GM18526 (cell line): ENCODE measurements around the gene ARFGAP2.

Source experiments
- POLR2A ChIP-seq: IDR thresholded peaks from 3 replicates; pipeline ENCODE4 v1.6.1; 2011; ENCODE audit not compliant: insufficient read length; ENCODE audit errors: extremely low read depth

ARFGAP2 gene

GRCh38 chr11:47189100-47189834 is 12.6 kb upstream of the ARFGAP2 start:
- no peak for TF ChIP-seq POLR2A

GRCh38 chr11:47188259-47188658 is 11.6 kb upstream of the ARFGAP2 start:
- TF ChIP-seq POLR2A: no peak

- no peak for TF ChIP-seq POLR2A
Measured at GRCh38 chr11:47187723-47188122, 11.0 kb upstream of the ARFGAP2 start.

GRCh38 chr11:47186700-47187695 is 10.3 kb upstream of the ARFGAP2 start:
- TF ChIP-seq POLR2A: no peak

GRCh38 chr11:47186076-47186699 is 9.5 kb upstream of the ARFGAP2 start, which contains the start of gene PACSIN3:
TSS of gene PACSIN3 (minus strand) at chr11:47186434. CDS start at chr11:47182727, 3,707 bp downstream.
- TF ChIP-seq POLR2A: no peak

- no peak for TF ChIP-seq POLR2A
Measured at GRCh38 chr11:47185305-47186075, 8.8 kb upstream of the ARFGAP2 start.

GRCh38 chr11:47184711-47185304 is 8.1 kb upstream of the ARFGAP2 start:
- TF ChIP-seq POLR2A: no peak

GRCh38 chr11:47183969-47184368 is 7.3 kb upstream of the ARFGAP2 start:
- TF ChIP-seq POLR2A: no peak

- TF ChIP-seq POLR2A: no peak
Measured at GRCh38 chr11:47183031-47183856, 6.6 kb upstream of the ARFGAP2 start.

GRCh38 chr11:47182380-47182779 is 5.7 kb upstream of the ARFGAP2 start:
- no peak for TF ChIP-seq POLR2A

- TF ChIP-seq POLR2A: no peak
Measured at GRCh38 chr11:47181271-47181670, 4.6 kb upstream of the ARFGAP2 start.

GRCh38 chr11:47180006-47180787 is 3.5 kb upstream of the ARFGAP2 start:
- TF ChIP-seq POLR2A: no peak

- no peak for TF ChIP-seq POLR2A
Measured at GRCh38 chr11:47179655-47179991, 2.9 kb upstream of the ARFGAP2 start.
